Erythroblast (primary cell): ENCODE measurements around the gene PLIN3.
A peak's percentile ranks its signal among the peaks of the same experiment; 100 is the strongest.
"Not testable (repeated sequence)": the region's sequence is repeated elsewhere in the genome, so short reads cannot be mapped to it uniquely, and the experiment has no call there.

Source experiments
- DNase-seq, 2 experiments: peaks; one replicate each; lab custom pipeline; 2025; lab: John Stamatoyannopoulos, UW
- GATA1 ChIP-seq: IDR thresholded peaks from 2 replicates; pipeline ENCODE4 v1.6.1; 2011; ENCODE audit warnings: low read depth, mild to moderate bottlenecking, control low read depth, low read length, moderate library complexity
- POLR2A ChIP-seq: IDR thresholded peaks from 2 replicates; pipeline ENCODE4 v1.6.1; 2011; ENCODE audit warnings: mild to moderate bottlenecking, low read length

The PLIN3 gene

DNA sequence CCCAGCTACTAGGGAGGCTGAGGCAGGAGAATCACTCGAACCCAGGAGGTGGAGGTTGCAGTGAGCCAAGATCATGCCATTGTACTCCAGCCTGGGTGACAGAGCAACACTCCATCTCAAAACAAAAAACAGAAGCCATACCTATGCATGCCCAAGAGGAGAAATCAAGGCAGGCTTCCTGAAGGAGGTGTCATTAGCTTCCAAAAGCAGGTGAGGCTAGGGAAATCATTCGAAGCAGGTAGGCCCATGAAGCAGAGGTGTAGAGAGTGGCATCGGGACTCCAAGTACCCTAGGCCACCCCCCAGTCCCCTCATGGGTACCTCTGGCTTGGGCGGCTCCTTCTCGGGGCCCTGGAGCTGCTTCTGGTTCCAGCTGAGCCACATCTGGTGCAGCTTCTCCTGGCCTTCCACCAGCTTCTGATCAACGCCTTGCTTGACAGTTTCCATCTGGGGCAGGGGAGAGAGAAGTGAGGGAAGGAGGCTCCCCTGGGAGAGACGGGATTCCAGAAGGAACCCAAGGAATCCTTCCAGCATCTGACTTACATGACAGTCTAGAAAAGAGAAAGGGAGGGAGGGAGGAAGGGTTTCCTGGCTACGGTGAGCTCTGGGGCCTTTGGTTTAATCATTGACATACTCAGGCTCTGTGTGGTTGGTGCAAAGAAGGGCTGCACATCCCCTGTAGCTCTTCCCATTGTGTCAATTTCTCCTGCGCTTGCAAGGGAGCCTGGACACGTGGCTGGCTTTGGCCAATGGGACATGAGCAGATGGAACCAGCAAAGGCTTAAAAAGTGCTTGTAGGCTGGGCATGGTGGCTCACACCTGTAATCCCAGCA is 22.9 kb downstream of the PLIN3 start:
- no peak for DNase-seq
- TF ChIP-seq GATA1 (no peak), POLR2A (no peak)

GRCh38 chr19:4843647-4843965 is 23.9 kb downstream of the PLIN3 start:
- TF ChIP-seq POLR2A = no peak
- no peak for TF ChIP-seq GATA1
- no peak for DNase-seq

GRCh38 chr19:4839192-4839591 is 28.3 kb downstream of the PLIN3 start:
- TF ChIP-seq GATA1 = no peak
- TF ChIP-seq POLR2A = no peak
- DNase-seq = no peak

DNA sequence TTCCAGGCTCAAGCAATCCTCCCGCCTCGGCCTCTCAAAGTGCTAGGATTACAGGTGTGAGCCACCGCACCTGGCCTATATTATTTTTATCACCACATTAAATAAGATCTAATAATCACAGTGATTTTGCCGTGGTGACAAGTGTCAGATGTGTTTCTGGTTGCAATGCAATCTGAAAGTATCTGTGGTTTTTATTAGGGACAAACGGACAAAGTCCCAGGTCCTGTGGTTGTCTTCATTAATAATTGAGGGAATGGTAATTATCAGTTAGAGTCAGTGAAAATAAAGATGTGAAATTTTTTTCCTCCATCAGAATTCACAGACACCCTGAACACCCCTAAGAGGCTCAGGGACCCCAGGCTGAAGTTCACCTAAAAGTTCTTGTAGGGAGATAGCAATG is 34.7 kb downstream of the PLIN3 start:
- DNase-seq = no peak
- TF ChIP-seq GATA1 = no peak
- TF ChIP-seq POLR2A = no peak

- DNase-seq = not testable (repeated sequence)
These were observed 35.5 kb downstream of the PLIN3 start for GRCh38 chr19:4831979-4832340.

- DNase-seq = peak; percentile 57 to 75
- TF ChIP-seq GATA1 (no peak), POLR2A (peak; percentile 64)
These were observed 36.0 kb downstream of the PLIN3 start, which contains the start of gene TICAM1 for GRCh38 chr19:4831304-4831978. TSS of gene TICAM1 (minus strand) at chr19:4831712. CDS start at chr19:4818377, 13,335 bp downstream.

DNA sequence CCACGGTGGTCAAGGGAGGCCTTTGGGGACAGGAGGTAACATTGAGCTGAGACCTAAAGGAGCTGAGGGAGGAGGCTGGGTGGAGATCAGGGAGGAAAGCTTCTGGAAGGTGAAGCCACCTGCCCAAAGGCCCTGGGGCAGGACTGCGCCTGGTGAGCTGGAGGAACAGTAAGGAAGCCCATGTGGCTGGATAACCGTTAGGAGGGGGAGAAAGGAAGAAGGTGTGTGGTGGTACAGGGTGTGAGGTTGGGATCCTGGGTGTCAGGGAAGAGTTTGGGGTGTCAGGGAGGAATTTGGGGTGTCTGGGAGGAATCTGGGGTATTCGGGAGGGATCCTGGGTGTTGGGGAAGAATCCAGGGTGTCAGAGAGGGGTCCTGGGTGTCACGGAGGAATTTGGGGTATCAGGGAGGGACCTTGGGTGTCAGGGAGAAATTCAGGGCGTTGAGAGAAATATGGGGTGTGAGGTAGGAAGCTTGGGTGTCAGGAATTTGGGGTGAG is 36.6 kb downstream of the PLIN3 start:
- no peak for DNase-seq
- no peak for TF ChIP-seq POLR2A
- TF ChIP-seq GATA1 = no peak

DNA sequence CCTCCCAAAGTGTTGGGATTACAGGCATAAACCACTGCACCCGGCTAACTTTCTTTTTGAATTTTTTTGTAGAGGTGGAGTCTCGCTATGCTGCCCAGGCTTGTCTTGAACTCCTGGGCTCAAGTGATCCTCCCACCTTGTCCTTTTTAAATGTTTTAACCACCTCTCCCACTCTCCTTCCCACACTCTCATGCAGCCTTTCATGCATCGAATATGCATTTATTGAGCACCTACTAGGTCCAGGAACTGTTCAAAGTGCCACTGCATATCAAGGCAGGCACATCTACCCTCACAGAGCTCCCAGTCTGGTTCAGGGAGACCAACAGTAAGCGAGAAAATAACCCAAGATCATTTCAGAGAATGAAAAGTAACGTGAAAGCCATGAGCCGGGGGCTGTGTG is 37.1 kb downstream of the PLIN3 start:
- TF ChIP-seq GATA1 = no peak
- TF ChIP-seq POLR2A = no peak
- DNase-seq = no peak

DNA sequence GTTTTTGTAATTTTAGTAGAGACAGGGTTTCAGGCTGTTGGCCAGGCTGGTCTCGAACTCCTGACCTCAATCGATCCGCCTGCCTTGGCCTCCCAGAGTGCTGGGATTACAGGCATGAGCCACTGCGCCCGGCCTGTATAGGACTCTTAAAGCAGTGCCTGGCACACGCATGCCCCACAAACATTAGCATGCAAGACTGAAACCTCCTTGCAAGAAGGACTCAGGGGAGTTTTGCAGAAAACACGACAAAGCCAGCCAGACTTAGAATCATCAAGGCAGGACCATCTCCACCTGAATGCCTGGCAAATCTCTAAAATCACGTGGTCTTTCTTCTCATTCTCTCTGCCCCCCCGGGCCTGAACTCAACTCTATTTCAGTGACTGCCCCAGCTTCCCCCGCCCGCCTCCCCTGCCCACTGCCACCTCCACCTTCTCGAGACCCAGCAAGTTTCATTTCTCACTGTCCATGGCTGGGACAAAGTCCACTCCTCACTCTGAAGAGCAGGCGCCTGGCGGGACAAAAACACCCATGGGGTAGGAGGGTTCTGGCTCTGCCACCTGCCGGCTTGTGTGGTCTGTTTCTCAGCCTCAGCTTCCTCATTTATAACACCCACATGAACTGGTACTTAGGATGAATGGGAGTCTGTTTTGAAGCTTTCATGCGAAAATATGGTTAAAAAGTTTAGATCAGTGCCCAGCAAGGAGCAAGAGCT is 38.3 kb downstream of the PLIN3 start:
- no peak for DNase-seq
- no peak for TF ChIP-seq POLR2A

DNA sequence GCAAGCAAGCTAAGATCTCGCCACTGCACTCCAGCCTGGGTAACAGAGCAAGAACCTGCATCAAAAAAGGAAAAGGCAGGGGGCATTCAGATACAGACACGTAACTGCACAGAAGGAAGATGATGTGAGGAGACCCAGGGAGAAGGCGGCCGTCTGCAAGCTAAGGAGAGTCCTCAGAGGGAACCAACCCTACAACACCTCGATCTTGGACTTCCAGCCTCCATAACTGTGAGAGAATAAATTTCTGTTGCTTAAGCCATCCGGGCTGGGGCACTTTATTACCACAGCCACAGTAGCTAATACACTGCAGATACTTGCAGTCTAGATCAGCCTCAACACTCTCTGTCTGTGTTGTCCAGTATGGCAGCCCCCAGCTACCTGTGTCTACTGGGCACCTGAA is 43.9 kb downstream of the PLIN3 start:
- TF ChIP-seq GATA1 (no peak), POLR2A (no peak)
- DNase-seq = no peak

GRCh38 chr19:4822354-4822753 is 45.1 kb downstream of the PLIN3 start:
- not testable (repeated sequence) for DNase-seq

GRCh38 chr19:4821265-4821664 is 46.2 kb downstream of the PLIN3 start:
- no peak for TF ChIP-seq GATA1
- TF ChIP-seq POLR2A = no peak
- no peak for DNase-seq

- TF ChIP-seq POLR2A (no peak), GATA1 (no peak)
- DNase-seq = no peak
These were observed 49.8 kb downstream of the PLIN3 start for GRCh38 chr19:4817467-4818277.
